NCI-H82 (cell line): ENCODE results near the gene EIF3I.
"Not testable (repeated sequence)": the region's sequence is repeated elsewhere in the genome, so short reads cannot be mapped to it uniquely, and the experiment has no call there.

Experiments used
- DNase-seq: peaks from one replicate; lab custom pipeline; 2025; lab: John Stamatoyannopoulos, UW

EIF3I gene

DNA sequence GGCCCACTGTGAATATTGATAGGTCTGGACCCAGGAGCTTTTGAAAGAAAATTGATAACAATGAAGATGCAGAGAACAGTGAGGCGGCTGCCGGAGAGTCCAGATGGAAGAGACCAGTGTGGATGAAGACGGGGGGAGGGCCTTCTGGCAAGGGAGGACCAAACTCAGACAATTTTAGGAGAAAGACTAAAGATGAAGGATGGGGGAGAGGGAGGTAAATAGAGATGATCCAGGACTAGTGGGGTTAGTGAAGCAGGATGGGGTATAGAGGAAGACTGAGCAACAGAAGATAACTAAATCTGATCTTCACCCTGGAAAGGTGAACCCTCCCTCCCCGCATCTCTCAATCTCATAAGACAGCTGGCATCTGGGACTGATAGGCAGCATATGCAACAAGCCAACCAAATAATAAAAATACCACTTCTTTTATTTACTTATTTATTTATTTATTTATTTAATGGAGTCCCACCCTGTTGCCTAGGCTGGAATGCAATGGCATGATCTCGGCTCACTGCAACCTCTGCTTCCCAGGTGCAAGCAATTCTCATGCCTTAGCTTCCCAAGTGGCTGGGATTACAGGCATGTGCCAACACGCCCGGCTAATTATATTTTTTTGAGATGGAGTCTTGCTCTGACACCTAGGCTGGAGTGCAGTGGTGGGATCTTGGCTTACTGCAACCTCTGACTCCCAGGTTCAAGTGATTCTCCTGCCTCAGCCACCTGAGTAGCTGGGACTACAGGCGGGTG is 10.5 kb downstream of the EIF3I start:
- no peak for DNase-seq

DNA sequence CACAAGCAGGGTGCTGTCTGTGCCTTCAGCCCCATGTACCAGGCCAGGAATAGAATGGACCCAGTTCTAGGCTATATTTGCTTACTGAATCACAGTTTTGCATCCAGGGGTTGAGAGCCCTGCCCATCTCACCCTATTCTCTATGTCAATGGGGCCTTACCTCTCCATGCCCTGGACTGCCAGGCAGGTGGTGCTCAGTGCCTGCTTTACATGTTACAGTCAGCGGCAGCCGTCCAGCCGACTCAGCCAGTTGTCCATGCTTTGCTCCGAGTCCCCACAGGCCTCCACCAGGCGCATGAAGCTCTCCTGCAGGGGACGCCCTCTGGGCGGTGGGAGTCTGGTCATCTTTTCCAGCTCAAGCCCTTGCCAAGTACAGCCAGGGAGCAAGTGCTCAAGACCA is 12.6 kb downstream of the EIF3I start:
- DNase-seq: no peak

DNA sequence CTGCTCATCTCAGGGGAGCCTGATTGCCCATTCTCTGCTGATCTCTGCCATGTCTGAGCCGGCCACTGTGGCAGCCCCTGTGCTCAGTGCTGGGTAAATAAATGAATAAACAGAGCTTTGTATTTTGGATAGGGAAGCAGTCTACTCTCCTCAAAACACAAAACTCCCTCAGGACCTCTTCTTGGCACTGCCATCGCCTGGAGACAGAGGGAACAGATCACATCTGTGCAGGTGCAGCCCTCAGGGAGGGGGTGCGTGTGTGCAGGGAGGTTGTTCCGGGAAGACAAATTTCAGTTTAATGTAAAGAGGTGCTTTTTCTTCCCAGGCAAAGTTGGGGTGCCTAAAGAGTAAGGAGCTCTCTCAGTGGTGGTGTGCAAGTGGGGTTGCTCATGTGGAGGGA is 17.1 kb downstream of the EIF3I start:
- no peak for DNase-seq

- no peak for DNase-seq
These were observed 17.6 kb downstream of the EIF3I start for GRCh38 chr1:32239790-32240139.

GRCh38 chr1:32240140-32240951 is 18.1 kb downstream of the EIF3I start:
- DNase-seq: peak; percentile 74

GRCh38 chr1:32241001-32241763 is 19.0 kb downstream of the EIF3I start:
- DNase-seq: peak; percentile 78

DNA sequence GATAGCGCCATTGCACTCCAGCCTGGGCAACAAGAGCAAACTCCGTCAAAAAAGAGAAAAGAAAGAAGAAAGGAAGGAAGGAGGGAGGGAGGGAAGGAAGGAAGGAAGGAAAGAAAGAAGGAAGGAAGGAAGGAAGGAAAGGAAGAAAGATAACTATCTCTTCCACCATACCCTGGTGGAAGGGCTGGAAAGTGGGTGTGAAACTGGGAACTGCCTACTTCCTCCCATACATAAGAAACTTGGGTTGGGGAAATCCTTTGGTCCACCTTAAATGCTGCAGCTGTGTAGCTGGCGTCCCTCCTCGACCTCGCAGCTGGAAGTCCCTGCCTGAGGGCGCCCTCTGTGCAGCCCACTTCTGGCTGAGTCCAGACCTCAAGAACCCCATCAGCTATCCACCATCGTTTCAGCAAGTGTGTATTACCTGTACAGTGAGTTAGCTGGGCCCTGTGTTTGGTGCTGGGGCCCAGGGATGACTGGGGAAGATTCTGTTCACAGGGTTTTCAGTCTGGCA is 20.2 kb downstream of the EIF3I start:
- DNase-seq: peak; percentile 32

DNA sequence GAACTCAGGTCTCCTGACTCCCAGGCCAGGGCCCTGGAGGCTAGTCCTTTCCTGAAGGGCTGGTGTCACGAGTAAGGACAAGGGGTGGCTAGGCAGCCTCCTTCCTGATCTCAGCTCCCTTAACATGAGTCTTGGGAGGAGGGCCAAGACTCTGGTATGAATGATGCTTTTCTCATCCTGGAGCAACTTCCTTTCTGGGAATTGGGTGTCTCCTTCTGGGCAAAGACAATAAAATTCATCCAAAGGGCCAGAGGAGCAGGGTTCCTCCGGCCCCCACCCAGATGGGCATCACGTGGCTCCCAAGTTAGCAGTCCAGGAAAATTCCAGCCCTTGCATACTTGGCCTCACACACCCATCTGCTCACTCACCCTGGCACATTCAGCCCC is 24.7 kb downstream of the EIF3I start, which contains the start of gene FAM167B:
FAM167B (plus strand) TSS at position 335 of the 386 bp plus-strand sequence. CDS start 200 bp downstream, outside the sequence.
- DNase-seq: no peak

DNA sequence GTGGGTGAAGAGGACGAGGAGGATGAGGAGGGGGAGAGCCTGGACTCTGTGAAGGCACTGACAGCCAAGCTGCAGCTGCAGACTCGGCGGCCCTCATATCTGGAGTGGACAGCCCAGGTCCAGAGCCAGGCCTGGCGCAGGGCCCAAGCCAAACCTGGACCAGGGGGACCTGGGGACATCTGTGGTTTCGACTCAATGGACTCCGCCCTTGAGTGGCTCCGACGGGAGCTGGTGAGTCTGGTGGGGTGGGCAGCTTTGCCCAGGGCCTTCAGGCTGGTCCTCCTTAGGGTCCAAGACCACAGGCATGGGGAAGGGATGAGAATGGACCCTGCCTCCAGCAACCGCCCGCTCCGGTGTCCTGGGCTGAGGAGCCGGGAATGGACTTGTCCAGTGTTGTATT is 25.2 kb downstream of the EIF3I start:
- no peak for DNase-seq

- DNase-seq: peak; percentile 91
These were observed 26.0 kb downstream of the EIF3I start for GRCh38 chr1:32247983-32248889.

- DNase-seq: no peak
These were observed 27.8 kb downstream of the EIF3I start for GRCh38 chr1:32249831-32250525.

GRCh38 chr1:32250893-32251716 is 28.9 kb downstream of the EIF3I start, which contains the start of gene LCK:
Gene LCK (plus strand): TSS chr1:32251265. CDS start chr1:32274330, 23,065 bp downstream.
- no peak for DNase-seq

DNA sequence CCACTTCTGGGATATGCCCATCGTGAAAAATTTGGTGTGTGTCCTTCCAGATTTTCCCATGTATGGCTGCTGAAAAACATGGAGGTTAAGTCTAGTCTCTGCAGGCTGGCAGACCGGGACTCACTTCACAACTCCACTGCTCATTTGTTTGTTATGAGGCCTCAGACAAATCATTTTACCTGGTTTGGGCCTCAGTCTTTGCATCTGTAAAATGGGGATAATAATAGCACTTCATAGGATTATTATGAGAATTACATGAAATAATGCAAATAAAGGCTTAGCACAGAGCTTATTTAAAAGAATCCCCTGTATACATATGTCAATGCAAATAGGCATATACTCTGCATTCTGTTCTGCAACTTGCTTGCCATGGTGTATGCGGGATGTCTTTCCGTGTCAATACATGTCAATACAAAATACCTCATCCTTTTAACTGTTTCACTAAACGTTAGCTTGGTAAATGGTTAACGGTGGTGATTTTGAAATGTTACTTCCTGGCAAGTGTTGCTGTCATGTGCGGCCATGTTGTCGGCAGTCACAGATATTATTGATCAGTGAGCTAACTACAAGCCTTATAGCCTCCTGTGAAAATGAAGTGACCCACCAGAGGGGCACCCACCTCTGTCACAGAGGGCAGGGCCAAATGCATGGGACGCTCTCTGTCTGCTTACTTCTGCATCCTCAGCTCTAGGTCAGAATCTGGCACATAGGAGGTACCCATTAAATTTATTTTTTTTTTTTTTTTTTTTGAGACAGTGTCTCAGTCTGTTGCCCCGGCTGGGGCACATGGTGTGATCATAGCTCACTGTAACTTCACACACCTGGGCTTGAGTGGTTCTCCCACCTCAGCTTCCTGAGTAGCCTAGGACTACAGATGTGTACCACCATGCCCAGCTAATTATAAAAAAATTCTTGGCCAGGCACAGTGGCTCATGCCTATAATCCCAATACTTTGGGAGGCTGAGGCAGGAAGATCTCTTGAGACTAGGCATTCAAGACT is 33.2 kb downstream of the EIF3I start:
- DNase-seq: no peak

DNA sequence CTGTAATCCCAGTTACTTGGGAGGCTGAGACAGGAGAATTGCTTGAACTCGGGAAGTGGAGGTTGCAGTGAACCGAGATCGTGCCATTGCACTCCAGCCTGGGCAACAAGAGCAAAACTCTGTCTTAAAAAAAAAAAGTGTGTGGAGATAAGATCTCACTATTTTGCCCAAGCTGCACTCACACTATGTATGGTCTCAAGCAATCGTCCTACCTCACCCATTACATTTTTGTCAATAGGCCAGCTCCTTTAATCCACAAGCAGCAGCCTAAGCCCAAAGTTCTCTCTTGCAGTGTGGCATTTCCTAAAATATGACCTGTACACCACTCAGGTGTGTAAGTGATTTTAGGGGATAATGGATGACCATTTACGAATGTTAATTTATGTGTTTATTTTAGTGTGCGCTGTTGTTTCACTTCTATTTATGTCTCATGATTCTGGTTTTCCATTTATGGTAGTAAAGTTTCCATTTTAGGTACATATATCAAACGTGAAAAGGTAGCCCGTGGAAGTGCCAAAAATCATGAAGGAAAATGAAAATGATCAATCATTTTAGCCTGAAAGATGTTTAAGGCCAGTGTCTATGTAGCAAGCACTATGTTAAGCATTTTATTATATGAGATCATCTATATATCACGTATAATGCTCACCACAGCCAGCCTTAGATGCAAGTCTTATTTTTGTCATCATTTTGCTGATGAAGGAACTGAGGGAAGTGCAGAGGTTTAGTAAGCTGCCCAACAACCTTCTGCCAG is 34.4 kb downstream of the EIF3I start:
- no peak for DNase-seq

DNA sequence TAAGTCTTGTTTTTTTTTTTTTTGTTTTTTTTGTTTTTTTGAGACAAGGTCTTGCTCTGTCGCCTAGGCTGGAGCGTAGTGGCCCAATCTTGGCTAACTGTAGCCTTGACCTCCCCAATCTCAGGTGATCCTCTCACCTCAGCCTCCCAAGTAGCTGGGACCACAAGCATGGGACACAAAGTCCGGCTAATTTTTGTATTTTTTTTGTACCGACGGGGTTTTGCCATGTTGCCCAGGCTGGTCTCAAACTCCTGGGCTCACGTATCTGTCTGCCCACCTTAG is 35.0 kb downstream of the EIF3I start:
- DNase-seq: no peak

GRCh38 chr1:32263236-32263593 is 41.0 kb downstream of the EIF3I start:
- DNase-seq: not testable (repeated sequence)

- no peak for DNase-seq
These were observed 41.5 kb downstream of the EIF3I start for GRCh38 chr1:32263744-32264143.

- no peak for DNase-seq
These were observed 43.6 kb downstream of the EIF3I start for GRCh38 chr1:32265846-32266245.
